ENCODE measurements around the gene PDE6A. TPM values are rescaled to one million over a fixed set of nuclear protein-coding genes. Genes with fewer than 3 reads are reported as not detected.

Gene PDE6A
- total and polyA plus RNA-seq, 2 of the 8 experiments (the other 6 are each of a cell fraction or from before 2014, with no cell fraction given): not detected

DNA sequence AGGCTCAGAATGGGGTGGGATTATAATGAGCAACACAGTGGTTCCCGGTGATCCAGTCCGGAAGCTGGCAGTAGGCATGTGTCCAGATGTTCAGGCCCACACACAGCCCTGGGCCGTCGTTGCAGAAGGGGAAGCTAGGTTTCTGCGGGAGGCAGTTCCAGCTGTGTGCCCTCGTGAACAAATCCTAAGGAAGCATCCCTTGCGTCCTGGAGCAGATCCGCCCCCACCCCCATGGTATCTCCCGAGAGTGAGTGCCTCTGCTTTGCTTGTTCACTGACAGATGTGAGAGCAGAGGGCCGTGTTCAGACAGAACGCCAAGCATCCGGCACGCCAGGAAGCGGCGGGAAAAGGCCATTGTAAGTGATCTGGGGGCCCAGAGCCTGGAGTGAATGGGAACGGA is 104.8 kb downstream of the PDE6A start (continued):
- TF ChIP-seq RNF2 (IDR thresholded peaks at IDR 0.05; ENCODE audit: borderline replicate concordance, low read depth, low read length, missing control alignments, poor library complexity, severe bottlenecking) (no peak), RAD21 (IDR thresholded peaks at IDR 0.05 in 1 of 2, conservative IDR thresholded peaks at IDR 0.05 in 1 of 2; ENCODE audit: low read depth in 2 of 2, low read length in 2 of 2) (no peak)
